A549 (cell line): ENCODE measurements around the gene OR9G1. TPM values are rescaled to one million over a fixed set of nuclear protein-coding genes. Genes with fewer than 3 reads are reported as not detected.

Experiments
- ATAC-seq, 2 experiments: fragments of 200-7000 bp in 1 of 2; fragments of >200 bp in 1 of 2; cut with Nextera tagmentation in 1 of 2; cut with Tn5 transposase in 1 of 2; 3 replicates each; pipeline versions ENCODE4 v1.8.0 to v1.9.1; 2018 to 2020; ENCODE audit warnings: mild to moderate bottlenecking in 1 of 2, moderate library complexity in 1 of 2
- CTCF ChIA-PET: fragments of 300-600 bp; sonication (Branson Sonifier 250); formaldehyde crosslinking; extraction: SDS; loops from one replicate; lab custom pipeline; 2021; ENCODE audit warnings: antibody characterized with exemption, inconsistent platforms; lab: Yijun Ruan, JAX
- POLR2A ChIA-PET: fragments of 350-600 bp; formaldehyde crosslinking; extraction: SDS; loops from one replicate; lab custom pipeline; 2021; ENCODE audit warnings: antibody characterized with exemption, inconsistent platforms; lab: Yijun Ruan, JAX
- DNase-seq, 2 experiments: peaks; one replicate each; pipeline versions ENCODE4 v3.0.0 to v3.0.0-alpha.2; 2011 to 2016; ENCODE audit warnings: low read depth in 1 of 2, low spot score in 1 of 2
- FAIRE-seq: peaks from 2 replicates; lab custom pipeline; 2011; peaks lifted over from hg19 to GRCh38; lab: Jason Lieb, UNC
- H3K27ac ChIP-seq, 2 experiments: fragments of >200 bp; sonication (Bioruptor Twin); formaldehyde crosslinking; 3 replicates each; pipeline ENCODE4 v1.5.1; 2016 to 2017
- H3K4me1 ChIP-seq: fragments of >200 bp; sonication (Bioruptor Twin); formaldehyde crosslinking; 3 replicates; pipeline ENCODE4 v1.6.1; 2016
- H3K4me2 ChIP-seq: fragments of >200 bp; sonication (Bioruptor Twin); formaldehyde crosslinking; 3 replicates; pipeline ENCODE4 v1.6.1; 2016
- H3K4me3 ChIP-seq: fragments of >200 bp; sonication (Bioruptor Twin); formaldehyde crosslinking; 3 replicates; pipeline ENCODE4 v1.5.1; 2016
- H3K9me3 ChIP-seq: fragments of >200 bp; sonication (Bioruptor Twin); formaldehyde crosslinking; 3 replicates; pipeline ENCODE4 v1.6.1; 2016
- CBX8 ChIP-seq: fragments of 200-600 bp; sonication (generic); IDR thresholded peaks from 2 replicates; pipeline ENCODE4 v1.6.1; 2016
- CHD2 ChIP-seq: fragments of 150-350 bp; IDR thresholded peaks from 2 replicates; pipeline ENCODE4 v1.6.1; 2014; ENCODE audit warnings: low read length; ENCODE audit not compliant: partially characterized antibody
- CHD4 ChIP-seq: fragments of 200-600 bp; sonication (generic); IDR thresholded peaks from 2 replicates; pipeline ENCODE4 v1.6.1; 2016; ENCODE audit warnings: antibody characterized with exemption, mild to moderate bottlenecking, borderline replicate concordance
- EHMT2 ChIP-seq: fragments of 200-600 bp; sonication (generic); IDR thresholded peaks from 2 replicates; pipeline ENCODE4 v1.6.1; 2016; ENCODE audit warnings: antibody characterized with exemption, low read depth, mild to moderate bottlenecking, moderate library complexity
- FOXS1 ChIP-seq: fragments of 250-450 bp; sonication (Bioruptor Pico); IDR thresholded peaks from 2 replicates; pipeline ENCODE4 v1.5.0; 2020; ENCODE audit warnings: mild to moderate bottlenecking, moderate library complexity
- GATA3 ChIP-seq: IDR thresholded peaks from 2 replicates; pipeline ENCODE4 v1.6.1; 2012; ENCODE audit warnings: borderline replicate concordance
- HEYL ChIP-seq: fragments of 250-450 bp; sonication (Bioruptor Pico); IDR thresholded peaks from 2 replicates; pipeline ENCODE4 v1.8.0; 2021; ENCODE audit warnings: mild to moderate bottlenecking, moderate library complexity
- HOXA7 ChIP-seq: fragments of 250-450 bp; sonication (Bioruptor Pico); IDR thresholded peaks from 2 replicates; pipeline ENCODE4 v1.5.0; 2020; ENCODE audit warnings: mild to moderate bottlenecking, moderate library complexity
- HOXB5 ChIP-seq: fragments of 250-450 bp; sonication (Bioruptor Pico); IDR thresholded peaks from 2 replicates; pipeline ENCODE4 v1.5.0; 2020; ENCODE audit warnings: mild to moderate bottlenecking, moderate library complexity
- KDM1A ChIP-seq: fragments of 200-600 bp; sonication (generic); IDR thresholded peaks from 2 replicates; pipeline ENCODE4 v1.6.1; 2016; ENCODE audit warnings: low read depth, mild to moderate bottlenecking
- NFE2L2 ChIP-seq: fragments of 150-350 bp; conservative IDR thresholded peaks from 2 replicates; pipeline ENCODE4 v1.6.1; 2014; ENCODE audit warnings: low read length
- NPAS2 ChIP-seq: fragments of 250-450 bp; sonication (Bioruptor Pico); IDR thresholded peaks from 2 replicates; pipeline ENCODE4 v1.8.0; 2022; ENCODE audit warnings: mild to moderate bottlenecking, moderate library complexity, borderline replicate concordance
- NR3C1 ChIP-seq: fragments of >200 bp; sonication (Bioruptor Twin); formaldehyde crosslinking; IDR thresholded peaks from 3 replicates; pipeline ENCODE4 v1.6.1; 2017
- POLR2AphosphoS2 ChIP-seq: conservative IDR thresholded peaks from 2 replicates; pipeline ENCODE4 v1.6.1; 2012; ENCODE audit warnings: low read length, improper control_type of control experiment, inconsistent platforms
- RARB ChIP-seq: fragments of 250-450 bp; sonication (Bioruptor Pico); IDR thresholded peaks from 2 replicates; pipeline ENCODE4 v1.8.0; 2021; ENCODE audit warnings: mild to moderate bottlenecking, moderate library complexity
- RNF2 ChIP-seq: fragments of 200-600 bp; sonication (generic); IDR thresholded peaks from 2 replicates; pipeline ENCODE4 v1.6.1; 2016; ENCODE audit warnings: low read depth, mild to moderate bottlenecking, antibody characterized with exemption, moderate library complexity, borderline replicate concordance
- SMC3 ChIP-seq: fragments of >200 bp; sonication (Bioruptor Twin); formaldehyde crosslinking; IDR thresholded peaks from 3 replicates; pipeline ENCODE4 v1.6.1; 2018; ENCODE audit warnings: inconsistent platforms
- WGBS: methylation state at CpG from one replicate; pipeline ENCODE4 v1.1.6; 2017; ENCODE audit errors: missing lambda C conversion rate; 5-methylcytosine and 5-hydroxymethylcytosine counted together
- polyA plus RNA-seq, 4 experiments: library from polyadenylated mRNA; depleted of rRNA in 3 of 4; stranded (reverse); fragments of >200 nt; fragmentation: RNase III in 1 of 4; extraction: RNeasy Plus Mini Kit Qiagen cat#74134 plus additional on column Dnase treatment in 1 of 4; gene quantifications; 2 replicates in 3 of 4; 3 replicates in 1 of 4; pipeline ENCODE4 v1.2.3, GENCODE V29; 2011 to 2017
- TF ChIP-seq, protein P1 (sequence below): IDR thresholded peaks from 2 replicates; pipeline ENCODE4 v1.6.1; 2012; ENCODE audit warnings: low read depth, borderline replicate concordance
- TF ChIP-seq, protein P2 (sequence below): fragments of >200 bp; sonication (Bioruptor Twin); formaldehyde crosslinking; IDR thresholded peaks from 3 replicates; pipeline ENCODE4 v1.5.1; 2016
- TF ChIP-seq, protein P3 (sequence below): fragments of 150-350 bp; IDR thresholded peaks from 2 replicates; pipeline ENCODE4 v1.6.1; 2014; ENCODE audit warnings: low read depth, mild to moderate bottlenecking, low read length

The OR9G1 gene
- polyA plus RNA-seq, 2 of the 4 experiments (the other 2 are of a cell fraction), result not detected

DNA sequence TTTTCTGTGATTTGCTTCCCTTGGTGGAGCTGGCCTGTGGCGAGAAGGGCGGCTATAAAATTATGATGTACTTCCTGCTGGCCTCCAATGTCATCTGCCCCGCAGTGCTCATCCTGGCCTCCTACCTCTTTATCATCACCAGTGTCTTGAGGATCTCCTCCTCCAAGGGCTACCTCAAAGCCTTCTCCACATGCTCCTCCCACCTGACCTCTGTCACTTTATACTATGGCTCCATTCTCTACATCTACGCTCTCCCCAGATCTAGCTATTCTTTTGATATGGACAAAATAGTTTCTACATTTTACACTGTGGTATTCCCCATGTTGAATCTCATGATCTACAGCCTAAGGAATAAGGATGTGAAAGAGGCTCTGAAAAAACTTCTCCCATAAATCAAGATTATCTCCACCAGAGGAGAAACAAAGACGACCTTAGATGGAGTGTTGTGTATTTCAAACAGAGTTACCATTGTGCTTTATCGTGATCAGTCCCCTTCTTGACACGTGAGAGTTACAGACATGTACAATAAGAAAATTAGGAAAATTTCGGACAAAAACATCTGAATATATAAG lies 2.1 kb downstream of the OR9G1 start:
- H3K9me3 ChIP-seq, result no peaks in the 10 kb centered on the region
- H3K4me3 ChIP-seq, result no peak overlapping the region
- no peaks in the 10 kb centered on the region for H3K4me1 ChIP-seq
- no peak for DNase-seq
- TF ChIP-seq, protein P1, sequence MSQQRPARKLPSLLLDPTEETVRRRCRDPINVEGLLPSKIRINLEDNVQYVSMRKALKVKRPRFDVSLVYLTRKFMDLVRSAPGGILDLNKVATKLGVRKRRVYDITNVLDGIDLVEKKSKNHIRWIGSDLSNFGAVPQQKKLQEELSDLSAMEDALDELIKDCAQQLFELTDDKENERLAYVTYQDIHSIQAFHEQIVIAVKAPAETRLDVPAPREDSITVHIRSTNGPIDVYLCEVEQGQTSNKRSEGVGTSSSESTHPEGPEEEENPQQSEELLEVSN, result no peak
- TF ChIP-seq NPAS2 (no peak), CHD4 (no peak)
- TF ChIP-seq, protein P2, sequence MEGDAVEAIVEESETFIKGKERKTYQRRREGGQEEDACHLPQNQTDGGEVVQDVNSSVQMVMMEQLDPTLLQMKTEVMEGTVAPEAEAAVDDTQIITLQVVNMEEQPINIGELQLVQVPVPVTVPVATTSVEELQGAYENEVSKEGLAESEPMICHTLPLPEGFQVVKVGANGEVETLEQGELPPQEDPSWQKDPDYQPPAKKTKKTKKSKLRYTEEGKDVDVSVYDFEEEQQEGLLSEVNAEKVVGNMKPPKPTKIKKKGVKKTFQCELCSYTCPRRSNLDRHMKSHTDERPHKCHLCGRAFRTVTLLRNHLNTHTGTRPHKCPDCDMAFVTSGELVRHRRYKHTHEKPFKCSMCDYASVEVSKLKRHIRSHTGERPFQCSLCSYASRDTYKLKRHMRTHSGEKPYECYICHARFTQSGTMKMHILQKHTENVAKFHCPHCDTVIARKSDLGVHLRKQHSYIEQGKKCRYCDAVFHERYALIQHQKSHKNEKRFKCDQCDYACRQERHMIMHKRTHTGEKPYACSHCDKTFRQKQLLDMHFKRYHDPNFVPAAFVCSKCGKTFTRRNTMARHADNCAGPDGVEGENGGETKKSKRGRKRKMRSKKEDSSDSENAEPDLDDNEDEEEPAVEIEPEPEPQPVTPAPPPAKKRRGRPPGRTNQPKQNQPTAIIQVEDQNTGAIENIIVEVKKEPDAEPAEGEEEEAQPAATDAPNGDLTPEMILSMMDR, result no peak
- TF ChIP-seq, protein P3, sequence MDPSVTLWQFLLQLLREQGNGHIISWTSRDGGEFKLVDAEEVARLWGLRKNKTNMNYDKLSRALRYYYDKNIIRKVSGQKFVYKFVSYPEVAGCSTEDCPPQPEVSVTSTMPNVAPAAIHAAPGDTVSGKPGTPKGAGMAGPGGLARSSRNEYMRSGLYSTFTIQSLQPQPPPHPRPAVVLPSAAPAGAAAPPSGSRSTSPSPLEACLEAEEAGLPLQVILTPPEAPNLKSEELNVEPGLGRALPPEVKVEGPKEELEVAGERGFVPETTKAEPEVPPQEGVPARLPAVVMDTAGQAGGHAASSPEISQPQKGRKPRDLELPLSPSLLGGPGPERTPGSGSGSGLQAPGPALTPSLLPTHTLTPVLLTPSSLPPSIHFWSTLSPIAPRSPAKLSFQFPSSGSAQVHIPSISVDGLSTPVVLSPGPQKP, result no peak
- TF ChIP-seq, all 56 proteins: peak for 0
- peak; percentile 32 for FAIRE-seq
- Histone ChIP-seq H3K4me2 (no peak overlapping the region), H3K27ac (no peak overlapping the region)
- CTCF ChIA-PET, result interaction anchor here (0.8 kb wide), 1 partner anchor 32 kb away, joined by 3 read pairs; no protein-coding TSS in a partner anchor
- POLR2A ChIA-PET, result no interaction called here
- ATAC-seq, result 0 out of 6 replicates have a peak, but pooled peaks of 1 of the 2 experiments have one; percentile 48
- 24% methylated on average over 8 of the region's 8 CpGs for whole genome bisulfite sequencing

DNA sequence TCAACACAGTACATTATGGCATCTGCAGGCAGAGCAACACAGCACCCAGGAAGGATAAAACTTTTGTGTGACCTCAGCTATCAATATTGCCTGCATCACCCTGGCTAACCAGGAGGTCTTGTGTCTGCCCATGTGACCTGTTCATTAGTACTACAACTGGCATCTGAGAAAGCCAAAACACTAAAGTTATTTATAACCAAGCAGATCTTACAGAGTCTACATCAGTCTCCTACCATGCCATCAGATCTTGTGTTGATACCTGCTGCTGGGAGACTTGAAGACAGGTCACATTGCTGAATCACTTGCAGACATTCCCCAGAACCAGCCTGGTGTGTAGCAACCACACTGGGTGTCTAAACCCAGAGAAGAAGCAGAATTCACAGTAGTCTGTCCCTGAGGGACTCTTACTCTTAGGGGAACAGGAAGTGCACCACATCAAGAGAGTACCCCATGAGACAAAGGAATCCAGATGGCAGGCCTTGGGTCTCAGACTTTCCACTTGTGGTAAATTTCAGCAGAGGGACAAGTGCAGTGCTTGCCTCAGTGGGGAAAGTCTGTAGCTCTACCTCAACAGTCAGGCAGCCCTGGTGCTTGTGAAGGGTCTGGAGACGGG lies 7.0 kb downstream of the OR9G1 start:
- H3K27ac ChIP-seq, result no peak overlapping the region
- no peaks in the 10 kb centered on the region for H3K9me3 ChIP-seq
- DNase-seq, result no peak
- 0% methylated on average over 1 of the region's 1 CpG for WGBS
- no peak overlapping the region for H3K4me2 ChIP-seq
- H3K4me1 ChIP-seq, result no peaks in the 10 kb centered on the region
- FAIRE-seq, result no peak
- H3K4me3 ChIP-seq, result no peak overlapping the region
- TF ChIP-seq, protein P1, result no peak
- no peak for TF ChIP-seq HOXA7 (CRISPR knock-in tag)
- TF ChIP-seq CHD2, result no peak
- no peak for TF ChIP-seq RARB
- TF ChIP-seq GATA3, result no peak
- TF ChIP-seq NFE2L2, result no peak
- no peak for TF ChIP-seq POLR2AphosphoS2
- TF ChIP-seq SMC3, result no peak
- no peak for TF ChIP-seq RNF2
- TF ChIP-seq HOXB5 (CRISPR knock-in tag), result no peak
- no peak for TF ChIP-seq EHMT2
- TF ChIP-seq, all 56 proteins: peak for 0
- POLR2A ChIA-PET, result no interaction called here
- ATAC-seq, result 0 out of 6 replicates have a peak, but pooled peaks of 1 of the 2 experiments have one; percentile 36
- CTCF ChIA-PET, result no interaction called here

DNA sequence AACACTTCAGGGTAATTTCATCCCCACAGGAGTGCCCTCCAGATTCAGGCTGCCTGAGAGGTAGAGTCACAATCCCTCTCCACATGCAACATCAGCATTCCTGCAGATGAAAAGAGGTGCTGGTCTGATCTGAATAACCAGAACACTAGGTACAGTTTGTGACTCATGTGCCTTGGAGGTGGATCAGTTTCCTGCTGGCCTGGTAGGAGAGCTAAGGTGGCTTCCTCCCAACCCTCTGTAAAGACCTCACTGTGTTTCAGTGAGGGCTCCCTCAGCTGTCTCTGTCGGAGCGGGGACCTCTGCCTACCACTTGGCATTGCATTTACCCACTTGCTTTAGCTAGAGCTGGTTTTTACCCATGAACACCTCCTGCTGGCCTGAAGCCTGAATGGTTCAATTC lies 7.6 kb downstream of the OR9G1 start:
- 19% methylated on average over 2 of the region's 2 CpGs for whole genome bisulfite sequencing
- TF ChIP-seq KDM1A, result no peak
- TF ChIP-seq FOXS1, result no peak
- no peak for TF ChIP-seq CBX8
- no peak for TF ChIP-seq CHD2
- no peak for TF ChIP-seq NPAS2
- no peak for TF ChIP-seq NR3C1
- no peak for TF ChIP-seq HEYL (CRISPR knock-in tag)
- H3K4me3 ChIP-seq, result no peak overlapping the region
- no peak for ATAC-seq
- no peak overlapping the region for H3K4me2 ChIP-seq
- no peak for FAIRE-seq
- ChIA-PET CTCF (no interaction called here), POLR2A (no interaction called here)
- no peak overlapping the region for H3K27ac ChIP-seq
- no peak for DNase-seq
- no peaks in the 10 kb centered on the region for H3K4me1 ChIP-seq
- H3K9me3 ChIP-seq, result no peaks in the 10 kb centered on the region
